Endothelial cell of coronary artery (primary cell): ENCODE results near the gene MAP7D1. TPM values are rescaled to one million over a fixed set of nuclear protein-coding genes. Genes with fewer than 3 reads are reported as not detected.

ENCODE experiments used
- total RNA-seq: library from RNA; depleted of rRNA; stranded (reverse); fragments of >200 nt; gene quantifications from 2 replicates; pipeline ENCODE4 v1.2.3, GENCODE V29; 2014

The MAP7D1 gene
- total RNA-seq: 76.5 and 95.7 TPM in 2 replicates

DNA sequence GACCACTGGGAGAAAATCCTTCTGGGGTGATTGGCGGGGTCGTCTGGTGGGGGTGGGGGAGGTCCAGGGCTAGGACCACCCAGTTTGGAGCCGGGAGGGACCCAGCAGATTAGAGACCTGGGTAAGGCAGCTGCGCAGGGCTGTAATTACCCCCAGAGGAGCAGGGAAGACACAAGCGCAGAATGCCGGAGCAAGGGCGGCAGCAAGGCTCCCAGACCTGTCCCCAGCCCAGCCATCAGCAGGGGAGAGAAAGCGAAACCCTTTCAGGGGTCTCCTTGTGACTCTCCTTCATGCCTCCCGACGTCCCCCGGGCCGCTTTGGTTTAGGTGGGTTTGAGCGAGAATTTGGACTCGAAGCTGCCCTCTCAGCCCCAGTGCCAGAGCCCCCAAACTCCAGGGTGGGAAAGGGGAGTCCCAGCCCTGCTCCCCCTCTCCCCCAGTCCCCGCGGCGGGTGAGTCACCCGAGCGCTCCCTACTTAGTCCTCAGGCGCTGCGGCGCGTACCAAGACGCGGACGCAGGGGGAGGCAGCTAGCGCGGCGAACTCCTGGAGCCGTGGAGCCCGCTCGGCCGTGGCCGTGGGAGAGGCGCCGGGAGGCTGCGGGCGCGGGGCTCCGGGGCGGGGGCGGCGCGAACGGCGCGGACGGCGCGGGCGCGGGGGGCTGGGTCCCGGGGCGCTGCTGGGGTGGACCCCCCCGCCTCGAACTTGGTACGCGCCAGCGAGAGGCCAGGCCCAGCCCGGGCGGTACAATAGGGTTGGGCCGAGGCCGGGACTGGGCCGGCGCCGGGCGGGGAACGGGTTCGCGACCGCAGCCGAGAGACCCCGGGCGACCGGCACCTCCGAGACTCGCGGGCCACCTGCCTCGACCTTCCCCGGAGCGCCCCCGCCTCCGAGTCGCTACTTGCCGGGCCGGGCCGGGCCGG is at the start of gene MAP7D1:
Gene MAP7D1, plus strand, starts transcription at position 753 of the 921 bp plus-strand sequence. CDS start 258 bp downstream, outside the sequence.

DNA sequence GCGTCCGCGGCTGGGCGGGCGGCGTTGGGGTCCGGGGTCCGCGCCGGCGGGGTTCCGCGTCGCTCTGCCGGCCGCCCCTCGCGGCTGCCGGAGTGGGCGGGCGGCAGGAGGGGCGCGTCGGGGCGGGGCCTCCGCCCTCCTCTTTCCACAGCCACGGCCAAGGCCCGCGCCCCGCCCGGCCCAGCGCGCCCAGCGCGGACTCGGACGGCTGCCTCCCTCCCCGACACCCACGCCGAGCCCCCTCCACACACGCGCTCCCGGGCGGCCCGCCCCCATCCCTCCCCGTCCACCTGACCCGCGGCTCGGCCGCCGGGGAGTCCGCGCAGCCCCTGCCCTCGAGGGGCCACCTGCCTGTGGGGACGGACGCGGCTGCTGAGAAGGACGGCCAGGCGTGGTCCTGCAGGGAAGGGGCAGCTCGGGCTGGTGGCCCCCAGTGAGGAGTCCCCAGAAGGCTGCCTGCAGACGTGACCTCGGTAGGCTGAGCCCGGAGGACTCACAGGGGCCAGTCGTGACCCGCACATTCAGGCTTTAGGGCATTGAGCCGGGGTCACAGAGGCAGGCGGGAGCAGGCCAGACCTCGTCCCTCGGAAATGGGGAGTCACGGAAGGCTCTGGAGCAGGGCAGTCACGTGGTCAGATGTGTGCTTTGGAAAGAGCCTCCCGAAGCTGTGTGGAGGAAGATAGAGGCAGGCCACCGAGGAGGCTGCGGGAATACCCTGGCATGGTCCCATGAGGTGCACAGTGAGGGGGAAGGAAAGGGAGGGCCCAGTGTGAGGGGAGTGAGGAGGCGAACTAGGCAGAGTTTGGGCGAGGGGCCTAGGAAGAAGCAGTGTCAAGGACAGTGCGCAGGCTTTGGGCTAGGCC is 30.6 kb upstream of the MAP7D1 start, which contains the start of gene COL8A2:
Gene COL8A2, minus strand, starts transcription at position 94 of the 863 bp plus-strand sequence. CDS start 24,980 bp downstream, outside the sequence.

DNA sequence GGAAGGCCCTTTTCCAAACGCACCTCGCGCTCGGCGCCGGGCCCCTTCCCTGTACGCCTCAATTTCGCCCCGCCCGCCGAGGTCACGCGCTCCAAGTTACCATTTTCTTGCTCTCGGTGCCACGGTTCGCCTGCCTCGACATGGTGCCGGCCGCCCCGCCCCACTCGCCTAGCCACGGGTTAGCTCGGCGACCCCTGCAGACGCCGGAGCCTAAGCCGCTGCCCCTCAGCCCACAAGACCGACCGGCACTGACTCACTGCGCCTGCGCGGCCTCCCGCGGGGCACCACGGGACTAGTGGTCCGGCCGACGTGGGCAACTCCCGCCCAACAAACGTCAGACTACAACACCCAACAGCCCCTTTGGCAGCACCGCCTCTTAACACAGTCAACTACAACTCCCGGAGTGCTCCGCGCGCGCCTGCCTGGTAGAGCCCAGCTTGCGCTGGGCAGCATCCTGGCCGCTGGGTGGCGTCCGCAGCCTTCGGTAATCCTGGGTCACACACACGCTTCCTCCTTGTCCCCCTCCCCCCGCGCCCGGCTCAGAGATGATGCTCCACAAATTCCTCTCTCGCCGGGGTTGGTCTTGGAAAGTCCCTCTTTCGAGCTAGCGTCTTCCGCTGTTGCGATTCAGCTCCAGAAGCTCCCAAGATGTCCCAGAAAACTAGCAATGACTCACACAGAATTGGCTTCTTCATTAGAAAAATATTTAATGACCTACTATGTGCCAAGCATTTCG is 6.6 kb upstream of the MAP7D1 start, which contains the start of gene TRAPPC3:
Gene TRAPPC3, minus strand, starts transcription at position 250 of the 736 bp plus-strand sequence. Its CDS starts 108 bp downstream, at position 142.

DNA sequence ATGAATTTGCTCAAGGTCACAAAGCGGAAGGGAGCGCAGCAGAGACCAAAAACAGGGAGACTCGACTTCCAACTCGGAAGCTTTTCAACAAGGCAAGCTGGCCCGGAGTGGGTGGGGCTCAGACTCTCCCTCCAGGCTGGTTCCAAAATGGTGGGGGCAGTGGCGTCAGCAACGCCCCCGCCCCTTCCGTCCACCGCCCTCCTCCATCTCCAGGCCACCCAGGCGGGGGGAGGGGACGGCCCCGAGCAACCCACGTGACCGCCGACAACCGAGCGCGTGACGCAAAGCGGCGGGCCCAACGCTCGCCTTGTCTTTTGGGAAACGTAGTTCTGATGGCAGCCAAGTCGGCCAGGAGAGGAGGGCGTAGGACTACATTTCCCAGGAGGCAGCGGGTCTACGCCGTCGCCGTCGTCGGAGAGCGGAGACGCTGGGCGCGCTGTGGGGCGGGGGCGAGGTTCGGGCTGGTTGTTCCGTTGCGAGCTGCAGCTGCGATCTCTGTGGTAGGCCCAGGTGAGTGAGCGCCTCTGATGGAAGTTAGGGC is 68.1 kb downstream of the MAP7D1 start, which contains the start of gene THRAP3:
Gene THRAP3, plus strand, starts transcription at position 448 of the 541 bp plus-strand sequence. CDS start 58,121 bp downstream, outside the sequence.

Other genes with a start within 250 kb of the MAP7D1 start
- 8.5 and 14.2 TPM in 2 replicates for gene AGO3, start 225.1 kb upstream of the MAP7D1 start, total RNA-seq
- gene TEKT2, start 72.1 kb upstream of the MAP7D1 start, total RNA-seq: 0.09 TPM in 1 of 2 replicates, not detected in the other
- 32.7 and 33.1 TPM in 2 replicates for gene ADPRS, start 67.3 kb upstream of the MAP7D1 start, total RNA-seq
- gene COL8A2, start 30.9 kb upstream of the MAP7D1 start, total RNA-seq: 0.09 and 1.3 TPM in 2 replicates
- gene TRAPPC3, start 6.7 kb upstream of the MAP7D1 start, total RNA-seq: 89.8 and 95.6 TPM in 2 replicates
- 85.6 and 102 TPM in 2 replicates for gene THRAP3, start 68.3 kb downstream of the MAP7D1 start, total RNA-seq
- gene SH3D21, start 150.2 kb downstream of the MAP7D1 start, total RNA-seq: 0.63 and 3.9 TPM in 2 replicates
- gene EVA1B, start 167.5 kb downstream of the MAP7D1 start, total RNA-seq: 88.8 and 145 TPM in 2 replicates
- gene STK40, start 229.8 kb downstream of the MAP7D1 start, total RNA-seq: 14.1 and 20.1 TPM in 2 replicates
- gene LSM10, start 241.7 kb downstream of the MAP7D1 start, total RNA-seq: 8.7 and 11.6 TPM in 2 replicates